ENCODE results near the gene TMEFF1.
A peak's percentile ranks its signal among the peaks of the same experiment; 100 is the strongest.

- TF ChIP-seq CTCF (IDR thresholded peaks at IDR 0.05) (no peak), POLR2A (IDR thresholded peaks at IDR 0.05) (peak in 1 of 2 donors; percentile 80)
Observed at GRCh38 chr9:100428871-100429654, 43.9 kb upstream of the TMEFF1 start.
